ENCODE results near the gene VSIR.

The VSIR gene

DNA sequence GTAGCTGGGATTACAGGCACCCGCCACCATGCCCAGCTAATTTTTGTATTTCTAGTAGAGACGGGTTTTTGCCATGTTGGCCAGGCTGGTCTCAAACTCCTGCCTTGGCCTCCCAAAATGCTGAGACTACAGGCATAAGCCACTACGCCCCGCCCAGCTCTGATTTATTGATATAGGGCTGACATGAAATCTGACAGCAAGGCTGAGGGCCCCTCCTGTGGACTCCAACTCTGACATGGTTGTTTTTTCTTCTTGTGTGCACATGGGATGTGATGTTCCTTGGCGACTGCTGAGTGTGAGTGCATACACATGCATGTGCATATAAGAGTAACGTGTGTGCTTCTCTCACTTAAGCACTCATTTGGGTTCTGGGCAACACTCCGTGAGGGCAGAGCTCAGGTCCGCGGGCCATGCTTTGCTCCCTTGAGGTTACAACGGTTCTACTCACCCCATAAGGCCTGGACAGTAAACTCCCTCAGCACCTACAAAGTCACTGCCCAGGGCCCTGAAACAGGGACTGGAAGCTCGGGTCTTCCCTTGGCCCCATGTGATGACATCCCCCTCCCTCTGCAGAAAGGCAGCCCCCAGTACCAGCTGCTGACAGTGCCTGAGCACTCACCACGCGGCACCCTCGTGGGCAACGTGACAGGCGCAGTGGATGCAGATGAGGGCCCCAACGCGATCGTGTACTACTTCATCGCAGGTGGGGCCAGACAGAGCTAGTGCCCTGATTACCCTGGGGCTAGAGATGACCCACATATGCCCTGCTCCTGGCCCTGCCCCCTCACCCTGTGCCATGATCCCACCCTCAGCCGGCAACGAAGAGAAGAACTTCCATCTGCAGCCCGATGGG lies 33.6 kb upstream of the VSIR start:
- no peak for DNase-seq (ENCODE audit: low read depth)

GRCh38 chr10:71805776-71806703 lies 32.7 kb upstream of the VSIR start:
- DNase-seq (ENCODE audit: low read depth) = no peak

GRCh38 chr10:71804077-71804476 lies 30.8 kb upstream of the VSIR start:
- DNase-seq (ENCODE audit: low read depth) = no peak

- DNase-seq (ENCODE audit: low read depth) = no peak
Observed at GRCh38 chr10:71802715-71803488, 29.6 kb upstream of the VSIR start.

GRCh38 chr10:71802235-71802634 lies 28.9 kb upstream of the VSIR start:
- DNase-seq (ENCODE audit: low read depth) = no peak

DNA sequence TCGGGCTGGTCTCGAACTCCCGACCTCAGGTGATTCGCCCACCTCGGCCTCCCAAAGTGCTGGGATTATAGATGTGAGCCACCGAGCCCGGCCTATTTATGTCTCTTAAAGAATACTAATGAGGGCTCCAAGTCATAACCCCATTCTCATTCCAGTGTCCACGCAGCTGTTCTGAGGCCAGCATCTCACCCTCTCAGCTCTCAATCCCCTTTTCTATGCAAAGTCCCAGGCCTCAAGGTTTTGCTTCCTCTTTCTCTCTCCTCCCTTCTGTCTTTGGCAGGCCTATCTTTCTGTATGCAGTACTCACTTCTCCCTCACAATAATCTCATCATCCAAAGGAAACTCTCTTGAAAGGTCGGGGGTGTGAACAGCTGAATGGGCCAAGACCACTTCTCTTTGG lies 28.0 kb upstream of the VSIR start:
- no peak for DNase-seq (ENCODE audit: low read depth)

- no peak for DNase-seq (ENCODE audit: low read depth)
Observed at GRCh38 chr10:71799608-71800453, 26.5 kb upstream of the VSIR start.

- DNase-seq (ENCODE audit: low read depth) = no peak
Observed at GRCh38 chr10:71799112-71799511, 25.8 kb upstream of the VSIR start.

GRCh38 chr10:71798308-71798624 lies 24.9 kb upstream of the VSIR start:
- DNase-seq (ENCODE audit: low read depth) = no peak

- no peak for DNase-seq (ENCODE audit: low read depth)
Observed at GRCh38 chr10:71797533-71798307, 24.4 kb upstream of the VSIR start.

DNA sequence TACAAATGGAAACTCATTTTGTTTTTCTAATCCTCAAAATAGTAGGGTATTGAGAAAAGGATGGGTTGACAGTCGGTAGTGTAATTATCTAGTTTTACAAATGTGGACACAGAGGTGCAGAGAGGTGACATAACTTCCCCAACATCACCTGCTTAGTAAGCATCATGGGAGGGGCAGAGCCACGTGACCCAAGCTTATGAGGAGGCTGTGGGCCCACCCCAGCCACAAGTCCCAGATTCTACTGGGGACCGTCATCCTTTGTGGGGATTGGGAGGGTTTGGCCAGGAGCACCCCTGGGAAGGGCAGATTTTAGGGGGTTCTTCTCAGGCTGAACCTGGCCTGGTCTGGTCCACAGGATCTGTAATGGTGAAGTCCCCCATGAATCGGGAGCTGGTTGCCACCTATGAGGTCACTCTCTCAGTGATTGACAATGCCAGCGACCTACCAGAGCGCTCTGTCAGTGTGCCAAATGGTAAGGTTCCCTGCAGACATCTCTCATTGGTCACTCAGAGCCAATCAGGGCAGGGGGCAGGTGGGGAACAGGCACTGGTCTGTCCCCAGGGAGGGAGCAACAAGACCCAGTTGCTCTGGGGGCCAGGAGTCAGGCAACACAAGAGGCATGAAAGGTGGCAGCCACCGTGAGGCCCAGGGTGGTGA lies 23.6 kb upstream of the VSIR start:
- no peak for DNase-seq (ENCODE audit: low read depth)

DNA sequence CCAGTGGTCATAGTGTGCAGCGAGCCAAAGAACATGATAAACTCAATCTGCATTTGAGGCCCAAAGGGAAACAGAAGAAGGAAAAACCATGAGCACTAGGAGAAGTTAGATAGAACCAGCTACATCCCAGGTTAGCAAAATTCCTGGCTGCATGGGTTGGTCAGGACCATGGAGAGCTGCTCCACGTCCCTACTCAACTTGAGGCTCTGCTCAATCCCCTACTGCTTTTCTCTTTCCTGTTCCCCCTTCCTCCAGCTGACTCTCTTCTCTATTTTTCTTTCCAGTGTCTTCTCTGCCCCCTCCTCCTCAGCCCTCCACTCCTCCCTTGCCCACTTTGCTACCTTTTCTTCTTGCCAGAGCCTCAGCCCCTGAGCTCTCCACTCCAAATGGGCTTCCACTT lies 21.9 kb upstream of the VSIR start:
- DNase-seq (ENCODE audit: low read depth) = no peak

GRCh38 chr10:71790749-71791440 lies 17.6 kb upstream of the VSIR start:
- no peak for DNase-seq (ENCODE audit: low read depth)

- DNase-seq (ENCODE audit: low read depth) = no peak
Observed at GRCh38 chr10:71789871-71790270, 16.6 kb upstream of the VSIR start.

GRCh38 chr10:71788954-71789353 lies 15.6 kb upstream of the VSIR start:
- no peak for DNase-seq (ENCODE audit: low read depth)

GRCh38 chr10:71784679-71785272 lies 11.5 kb upstream of the VSIR start:
- no peak for DNase-seq (ENCODE audit: low read depth)

GRCh38 chr10:71783917-71784678 lies 10.8 kb upstream of the VSIR start:
- no peak for DNase-seq (ENCODE audit: low read depth)

DNA sequence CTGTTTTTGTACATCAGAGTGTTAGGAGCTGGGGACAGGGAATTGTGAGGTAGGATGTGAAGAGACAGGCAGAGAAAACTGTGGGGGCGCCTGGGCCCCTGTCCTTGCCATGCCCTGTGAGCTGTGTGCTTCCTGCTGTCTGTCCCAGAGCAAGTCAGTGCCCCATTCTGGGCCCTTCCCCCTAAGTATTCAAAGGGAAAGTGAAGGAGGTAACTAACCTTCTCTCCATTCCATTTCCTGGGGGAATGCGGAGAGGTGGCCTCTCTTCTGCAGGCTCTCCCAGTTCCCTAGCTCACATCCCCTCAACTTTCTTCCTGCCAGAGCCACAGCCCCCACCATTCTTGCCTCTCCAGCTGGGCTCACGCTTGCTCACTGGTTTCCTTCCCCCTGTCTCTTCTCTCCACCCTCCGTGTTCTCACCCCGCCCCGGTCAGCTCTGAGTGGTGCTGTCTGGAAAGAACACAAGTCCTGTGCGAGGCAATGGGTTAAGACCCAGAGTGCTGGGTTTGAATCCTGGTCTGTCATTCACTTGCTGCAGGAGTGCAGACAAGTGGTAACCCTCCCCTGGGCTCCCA lies 9.7 kb upstream of the VSIR start:
- no peak for DNase-seq (ENCODE audit: low read depth)
